Measurements from ENCODE around the gene MTERF2.

The MTERF2 gene

DNA sequence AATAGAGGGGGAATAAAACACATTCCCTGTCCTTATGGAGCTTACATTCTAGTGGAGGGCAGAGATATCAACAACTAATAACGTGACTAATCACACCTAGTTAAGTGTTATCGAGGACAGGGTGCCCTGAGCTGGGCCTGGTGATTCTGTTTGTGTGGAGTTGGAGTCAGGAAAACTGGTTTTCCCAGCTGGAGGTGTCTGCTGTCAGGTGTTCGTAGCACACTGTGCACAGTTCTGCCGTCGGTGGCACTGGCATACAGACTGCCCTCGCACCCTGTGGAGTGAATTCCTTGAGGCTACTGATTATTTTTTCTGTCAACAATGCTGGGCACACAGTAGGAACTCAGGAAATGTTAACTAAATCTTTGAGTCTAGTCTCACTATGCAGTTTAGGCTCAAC is 900 bp upstream of the MTERF2 start:
- FAIRE-seq: no peak

DNA sequence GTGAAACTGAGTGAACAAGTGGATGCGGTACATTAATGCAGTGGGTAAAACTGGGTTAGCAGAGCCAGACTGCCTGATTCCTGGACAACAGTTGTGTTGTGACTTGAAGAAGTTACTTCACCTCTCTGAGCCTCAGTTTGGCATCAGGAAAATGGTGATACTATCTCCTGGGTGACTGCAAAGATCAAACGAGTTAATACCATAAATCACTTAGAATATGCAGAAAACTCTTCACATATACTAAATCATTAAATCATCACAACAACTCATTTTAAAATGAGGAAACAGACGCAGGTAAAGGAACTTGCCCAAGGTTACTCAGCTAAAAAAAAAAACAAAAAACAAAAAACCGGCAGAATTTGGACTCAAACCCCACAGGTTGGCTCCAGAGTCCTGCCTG is 811 bp downstream of the MTERF2 start:
- FAIRE-seq: no peak

DNA sequence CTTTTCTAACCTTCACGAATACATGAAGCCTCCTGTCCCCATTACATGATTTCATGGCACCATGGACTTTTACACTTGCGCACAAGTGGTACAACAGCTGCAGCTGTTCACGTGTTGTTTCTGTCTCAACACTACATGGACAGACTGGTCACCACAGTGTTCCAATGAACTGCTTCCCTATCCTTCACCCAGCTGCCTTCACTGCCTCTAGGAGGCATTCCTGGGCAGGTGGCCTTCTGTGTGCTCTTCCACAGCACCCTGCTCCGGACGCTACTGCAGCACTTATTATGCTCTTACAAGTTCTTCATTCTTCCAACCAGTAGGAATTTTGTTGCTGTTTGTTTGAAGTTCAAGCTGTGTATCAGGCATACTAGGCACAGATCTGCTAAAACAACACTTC is 1.5 kb downstream of the MTERF2 start:
- no peak for FAIRE-seq

GRCh38 chr12:106984588-106985137 is 2.3 kb downstream of the MTERF2 start:
- FAIRE-seq: no peak

- no peak for FAIRE-seq
Measured at GRCh38 chr12:106982229-106982628, 4.7 kb downstream of the MTERF2 start.

DNA sequence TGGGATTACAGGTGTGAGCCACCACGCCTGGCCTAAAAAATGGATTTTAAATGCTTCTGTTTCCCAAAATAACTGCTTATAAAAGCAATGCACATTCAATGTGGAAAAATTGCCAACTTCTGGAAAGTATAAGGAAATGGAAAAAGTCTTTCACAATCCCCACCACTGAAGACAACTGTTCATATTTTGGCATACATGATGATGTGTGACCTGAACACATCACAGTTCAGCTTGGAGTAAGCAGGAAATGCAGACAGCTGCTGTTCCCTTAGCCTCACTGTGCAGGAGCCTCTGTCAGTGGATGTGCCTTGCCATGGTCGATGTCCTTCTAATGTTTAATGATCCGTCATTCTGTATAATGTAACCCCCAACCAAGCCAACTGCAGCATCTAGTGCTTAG is 5.2 kb downstream of the MTERF2 start:
- no peak for FAIRE-seq

DNA sequence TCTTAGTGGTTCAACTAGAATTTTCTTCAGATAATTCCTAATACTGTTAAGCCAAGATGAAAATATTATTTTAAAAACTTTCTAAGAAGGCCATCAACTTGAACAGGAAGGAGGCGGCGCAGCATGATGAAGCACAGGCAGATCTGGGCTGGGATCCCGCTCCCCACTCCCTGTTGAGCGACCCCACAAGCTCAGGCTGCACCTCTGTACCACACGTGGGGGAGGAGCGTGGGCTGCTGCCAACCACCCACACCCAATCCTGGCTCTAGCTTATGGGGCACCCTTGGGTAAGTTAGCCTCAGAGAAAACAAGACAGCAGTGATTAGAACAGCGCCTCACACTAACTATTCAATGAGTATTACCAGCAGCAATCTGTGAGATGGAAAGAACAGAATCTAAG is 6.0 kb downstream of the MTERF2 start:
- FAIRE-seq: no peak

- FAIRE-seq: no peak
Measured at GRCh38 chr12:106978035-106978800, 8.7 kb downstream of the MTERF2 start.

- FAIRE-seq: no peak
Measured at GRCh38 chr12:106976668-106977067, 10.3 kb downstream of the MTERF2 start.

DNA sequence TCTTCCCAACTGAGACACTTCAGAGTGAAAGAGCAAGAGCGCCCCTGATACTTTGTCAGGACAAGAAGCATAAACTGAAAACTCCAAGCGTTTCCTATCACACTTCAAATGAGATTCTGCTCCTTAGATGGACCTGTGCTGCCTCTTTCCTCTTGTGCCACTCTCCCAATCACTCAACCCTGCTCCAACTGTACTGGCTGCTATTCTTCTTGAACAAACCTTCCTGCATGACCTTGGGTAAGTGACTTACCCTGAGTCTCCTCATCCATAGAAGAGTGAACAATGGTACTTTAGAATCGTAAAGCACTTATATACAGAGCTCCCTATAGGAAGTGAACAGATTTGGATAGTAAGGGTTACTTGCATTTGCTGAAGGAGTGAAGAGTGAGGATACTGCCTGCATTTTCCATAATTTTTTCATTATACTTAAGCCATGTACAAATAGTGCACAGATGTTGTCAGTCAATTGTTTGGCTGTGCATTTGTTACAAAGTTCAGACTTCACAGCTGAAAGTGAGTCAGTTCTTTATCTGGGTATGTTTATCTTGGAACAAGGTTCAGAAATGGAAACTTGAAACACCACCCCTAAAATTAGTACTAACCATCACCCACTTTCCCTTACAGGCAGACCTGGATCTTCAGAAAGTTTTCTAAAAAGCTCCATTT is 10.8 kb downstream of the MTERF2 start:
- no peak for FAIRE-seq

GRCh38 chr12:106975098-106975497 is 11.8 kb downstream of the MTERF2 start:
- no peak for FAIRE-seq

- no peak for FAIRE-seq
Measured at GRCh38 chr12:106974511-106974910, 12.4 kb downstream of the MTERF2 start.

GRCh38 chr12:106973545-106973944 is 13.4 kb downstream of the MTERF2 start:
- no peak for FAIRE-seq

DNA sequence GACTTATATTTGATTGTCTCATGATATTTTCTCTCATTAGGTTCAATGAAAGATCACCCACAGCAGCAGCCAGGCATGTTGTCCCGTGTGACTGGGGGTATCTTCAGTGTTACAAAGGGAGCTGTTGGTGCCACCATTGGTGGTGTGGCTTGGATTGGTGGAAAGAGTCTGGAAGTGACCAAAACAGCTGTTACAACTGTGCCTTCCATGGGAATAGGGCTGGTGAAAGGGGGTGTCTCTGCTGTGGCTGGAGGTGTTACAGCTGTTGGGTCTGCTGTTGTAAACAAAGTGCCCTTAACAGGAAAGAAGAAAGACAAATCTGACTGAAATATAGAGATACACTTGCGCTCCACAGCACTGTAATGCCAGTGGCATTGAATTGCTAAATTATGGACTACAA is 15.9 kb downstream of the MTERF2 start:
- no peak for FAIRE-seq

DNA sequence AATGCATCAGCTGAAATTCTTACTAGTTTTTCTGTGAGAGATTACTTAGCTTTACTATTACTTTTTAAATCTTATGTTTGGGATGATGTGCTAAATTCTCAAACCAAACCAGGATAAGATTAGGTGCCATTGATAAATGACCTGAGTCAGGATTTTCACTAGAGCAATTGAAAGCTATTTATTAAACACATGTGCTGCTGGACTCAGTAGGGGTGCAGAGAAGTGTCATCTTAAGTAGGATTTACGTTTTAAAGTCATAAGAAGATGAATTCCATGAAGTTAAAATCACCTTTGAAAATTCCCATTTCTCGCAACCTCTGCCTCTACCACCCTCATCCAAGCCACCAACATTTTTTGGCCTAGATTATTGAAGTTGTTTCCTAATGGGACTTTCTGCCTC is 22.4 kb downstream of the MTERF2 start:
- FAIRE-seq: no peak

DNA sequence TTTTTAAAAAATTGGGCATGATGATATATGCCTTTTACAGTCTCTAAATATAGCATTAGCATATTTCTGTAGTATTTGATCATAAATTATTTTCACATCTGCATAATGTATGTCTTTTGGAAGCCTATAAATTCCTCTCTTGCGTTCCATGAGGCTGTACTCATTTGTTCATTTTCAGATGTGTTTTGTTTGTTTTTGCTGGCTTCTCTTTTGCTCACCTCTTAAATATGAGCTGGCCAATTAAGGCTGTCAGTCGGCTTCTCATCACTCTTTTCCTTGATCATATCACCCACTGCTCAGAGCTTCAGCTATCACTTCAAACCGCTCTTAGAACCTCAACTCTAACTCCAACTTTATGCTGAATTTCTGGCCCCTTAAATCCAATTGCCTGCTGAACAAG is 24.7 kb downstream of the MTERF2 start:
- FAIRE-seq: no peak

DNA sequence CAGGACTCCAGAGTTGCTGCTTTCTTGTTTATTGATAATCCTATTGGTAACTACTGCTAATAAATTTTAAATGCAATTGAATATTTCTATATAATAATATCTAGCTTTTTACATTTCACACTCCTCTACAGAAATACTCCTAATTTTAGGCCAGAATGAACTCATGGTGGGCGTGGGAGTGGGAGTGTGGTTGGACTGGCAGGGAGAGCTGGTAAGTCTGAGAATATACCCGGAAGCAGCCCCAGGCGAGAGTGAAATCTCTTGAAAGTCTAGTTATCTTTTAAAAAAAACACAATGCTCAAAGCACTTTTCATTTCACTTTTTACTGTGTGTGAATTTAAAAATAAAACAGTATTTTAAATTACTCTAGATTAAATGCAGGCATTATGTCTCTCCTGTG is 26.5 kb downstream of the MTERF2 start:
- no peak for FAIRE-seq

DNA sequence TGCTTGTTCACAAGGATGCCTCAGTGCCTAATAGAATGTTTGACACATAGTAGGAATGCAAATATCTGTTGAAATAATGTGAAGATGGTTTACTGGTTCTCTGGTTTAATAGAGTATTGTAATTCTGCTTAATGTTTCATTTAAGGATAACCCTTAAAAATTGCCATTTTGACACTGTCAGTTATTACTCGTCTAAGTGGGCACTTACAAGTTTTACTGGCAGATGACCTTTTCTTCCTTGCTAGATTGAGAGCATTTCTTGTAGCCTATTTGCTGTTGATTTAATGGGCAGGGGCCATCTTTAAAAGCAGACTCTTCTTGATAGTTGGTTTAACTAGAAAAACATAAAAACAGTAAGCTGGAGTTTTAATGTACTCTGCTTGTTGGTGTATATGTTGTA is 29.4 kb downstream of the MTERF2 start:
- no peak for FAIRE-seq

- FAIRE-seq: no peak
Measured at GRCh38 chr12:106956048-106956578, 30.8 kb downstream of the MTERF2 start.

- no peak for FAIRE-seq
Measured at GRCh38 chr12:106955377-106956047, 31.4 kb downstream of the MTERF2 start, which contains the start of gene TMEM263. TSS of gene TMEM263 (plus strand) at chr12:106955907. CDS start at chr12:106967117, 11,210 bp downstream.

GRCh38 chr12:106954462-106955376 is 32.2 kb downstream of the MTERF2 start:
- FAIRE-seq: no peak

Measured in A204.1 (cell line).